Spleen (tissue), 11 donors: ENCODE results near the gene ARHGEF38. TPM values are rescaled to one million over a fixed set of nuclear protein-coding genes. Genes with fewer than 3 reads are reported as not detected.

ENCODE experiments used
- DNase-seq: peaks from one replicate; pipeline ENCODE4 v3.0.0-alpha.2; 2020
- H3K27ac ChIP-seq, 8 donors: fragments of 200-600 bp; sonication (generic) in 7 of 8; 1 replicate in 4 of 8; 2 replicates in 4 of 8; pipeline versions ENCODE4 v1.5.0 to v1.8.0; 2016 to 2021; ENCODE audit warnings: inconsistent platforms in 4 of 8, mild to moderate bottlenecking in 4 of 8, moderate library complexity in 1 of 8
- H3K27me3 ChIP-seq, 7 donors: fragments of 200-600 bp; sonication (generic) in 6 of 7; replicated peaks in 1 of 7; 1 replicate in 4 of 7; 2 replicates in 3 of 7; pipeline versions ENCODE4 v1.5.0 to v1.8.0; 2016 to 2021; ENCODE audit warnings: inconsistent platforms in 3 of 7, mild to moderate bottlenecking in 1 of 7
- H3K36me3 ChIP-seq, 6 donors: fragments of 200-600 bp; sonication (generic) in 5 of 6; 1 replicate in 4 of 6; 2 replicates in 2 of 6; pipeline versions ENCODE4 v1.5.0 to v1.8.0; 2016 to 2021; ENCODE audit warnings: inconsistent platforms in 2 of 6
- H3K4me1 ChIP-seq, 6 donors: fragments of 200-600 bp; sonication (generic) in 5 of 6; 1 replicate in 3 of 6; 2 replicates in 3 of 6; pipeline versions ENCODE4 v1.5.0 to v1.8.0; 2016 to 2021; ENCODE audit warnings: inconsistent platforms in 3 of 6
- H3K4me3 ChIP-seq, 8 donors: fragments of 200-600 bp; sonication (generic) in 7 of 8; 1 replicate in 4 of 8; 2 replicates in 4 of 8; pipeline versions ENCODE4 v1.5.0 to v1.8.0; 2016 to 2021; ENCODE audit warnings: inconsistent platforms in 4 of 8, mild to moderate bottlenecking in 4 of 8, moderate library complexity in 2 of 8
- H3K9me3 ChIP-seq, 8 donors: fragments of 200-600 bp; sonication (generic) in 7 of 8; 1 replicate in 4 of 8; 2 replicates in 4 of 8; pipeline versions ENCODE4 v1.5.0 to v1.8.0; 2016 to 2021; ENCODE audit warnings: inconsistent platforms in 4 of 8
- POLR2A ChIP-seq, 3 donors: fragments of 450-650 bp; IDR thresholded peaks; one replicate each; pipeline ENCODE4 v1.5.1; 2017; ENCODE audit warnings: antibody characterized with exemption in 3 of 3, mild to moderate bottlenecking in 1 of 3
- POLR2AphosphoS5 ChIP-seq, 3 donors: sonication (generic); formaldehyde crosslinking; IDR thresholded peaks; one replicate each; pipeline ENCODE4 v1.5.1; 2017; ENCODE audit warnings: antibody characterized with exemption in 3 of 3
- WGBS, 5 donors: extraction: QIAGEN DNeasy Blood & Tissue Kit in 3 of 5; methylation state at CpG; one replicate each; pipeline versions ENCODE4 v1.1.5 to v1.1.7; 2013 to 2018; 5-methylcytosine and 5-hydroxymethylcytosine counted together
- intact Hi-C: fragments of 100-400 bp; cut with DNase I; formaldehyde crosslinking; loops from one replicate; pipeline ENCODE4 v1.15.0; 2023; ENCODE audit warnings: low total_unique reads
- polyA plus RNA-seq, 3 donors: library from polyadenylated mRNA; stranded (reverse); fragments of 200-250 nt; gene quantifications; one replicate each; pipeline ENCODE4 v1.2.1, GENCODE V29; 2013
- total RNA-seq, 7 donors: library from RNA; depleted of rRNA in 3 of 7; stranded (reverse); fragments of >200 nt in 3 of 7; fragmentation: NEBNext Ultra II Directional in 4 of 7; extraction: Animal tissue kit (Norgen Biotek cat#: 25700) in 4 of 7; gene quantifications; one replicate each; pipeline versions ENCODE4 v1.1.0 to v1.2.1, GENCODE V29; 2016 to 2021
- TF ChIP-seq, protein P1 (sequence below), 11 experiments: fragments of 200-600 bp in 7 of 11; fragments of 450-650 bp in 4 of 11; sonication (generic) in 4 of 11; IDR thresholded peaks in 8 of 11; conservative IDR thresholded peaks in 3 of 11; 1 replicate in 7 of 11; 2 replicates in 4 of 11; pipeline versions ENCODE4 v1.4.0 to v1.8.0; 2016 to 2021; ENCODE audit warnings: antibody characterized with exemption in 11 of 11, inconsistent platforms in 4 of 11, mild to moderate bottlenecking in 1 of 11
- donor health status: healthy with polysubstance abuse.
- donor health status: DM: no; HTN: no; CAD: no; lungs with moderate emphysema.
- donor health status: DM: no; HTN: no; CAD: no.
- donor health status: Bipolar disorder and iron deficiency.
- donor health status: healthy.
- donor health status: DM: no; HTN: no; CAD: no.
- donor health status: DM: yes; HTN: yes; CAD: no.

Gene ARHGEF38
- total and polyA plus RNA-seq, 10 donors: not detected

DNA sequence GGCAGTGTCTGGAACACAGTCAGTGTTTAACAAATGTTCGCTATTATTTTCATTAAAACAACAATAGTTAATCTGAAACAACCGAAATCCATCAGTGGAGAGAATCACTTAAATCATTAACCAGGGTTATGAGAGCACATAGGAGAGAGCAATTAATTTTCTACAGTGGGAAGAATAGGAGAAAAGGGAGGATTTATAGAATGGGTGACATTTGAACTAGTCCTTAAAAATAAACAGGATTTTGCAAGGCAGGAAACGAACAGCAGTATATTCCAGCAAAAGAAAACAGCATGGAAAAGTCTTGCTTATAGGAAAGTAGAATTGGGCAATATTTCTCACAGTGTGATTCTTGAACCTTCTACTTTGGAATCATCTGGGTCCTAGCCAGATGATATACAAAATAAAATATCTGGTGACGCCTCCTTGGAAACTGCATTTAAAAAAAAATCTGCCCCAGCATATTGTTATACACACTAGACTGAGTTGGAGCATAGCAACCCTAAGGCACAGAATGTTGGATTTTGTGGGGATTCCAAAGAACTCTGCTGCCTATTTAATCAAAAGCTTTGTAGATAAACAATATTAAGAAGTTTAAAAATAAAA lies 100.0 kb downstream of the ARHGEF38 start:
- Histone ChIP-seq H3K27me3 (peaks cover 0 to 4% (median 0%) of the 10 kb centered on the region in 7 donors), H3K27ac (no peak overlapping the region), H3K4me1 (no peaks in the 10 kb centered on the region), H3K9me3 (no peaks in the 10 kb centered on the region), H3K4me3 (no peak overlapping the region), H3K36me3 (no peaks in the 10 kb centered on the region)
- intact Hi-C loops: no loop called here
- TF ChIP-seq, protein P1, sequence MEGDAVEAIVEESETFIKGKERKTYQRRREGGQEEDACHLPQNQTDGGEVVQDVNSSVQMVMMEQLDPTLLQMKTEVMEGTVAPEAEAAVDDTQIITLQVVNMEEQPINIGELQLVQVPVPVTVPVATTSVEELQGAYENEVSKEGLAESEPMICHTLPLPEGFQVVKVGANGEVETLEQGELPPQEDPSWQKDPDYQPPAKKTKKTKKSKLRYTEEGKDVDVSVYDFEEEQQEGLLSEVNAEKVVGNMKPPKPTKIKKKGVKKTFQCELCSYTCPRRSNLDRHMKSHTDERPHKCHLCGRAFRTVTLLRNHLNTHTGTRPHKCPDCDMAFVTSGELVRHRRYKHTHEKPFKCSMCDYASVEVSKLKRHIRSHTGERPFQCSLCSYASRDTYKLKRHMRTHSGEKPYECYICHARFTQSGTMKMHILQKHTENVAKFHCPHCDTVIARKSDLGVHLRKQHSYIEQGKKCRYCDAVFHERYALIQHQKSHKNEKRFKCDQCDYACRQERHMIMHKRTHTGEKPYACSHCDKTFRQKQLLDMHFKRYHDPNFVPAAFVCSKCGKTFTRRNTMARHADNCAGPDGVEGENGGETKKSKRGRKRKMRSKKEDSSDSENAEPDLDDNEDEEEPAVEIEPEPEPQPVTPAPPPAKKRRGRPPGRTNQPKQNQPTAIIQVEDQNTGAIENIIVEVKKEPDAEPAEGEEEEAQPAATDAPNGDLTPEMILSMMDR (IDR thresholded peaks at IDR 0.05 in 8 of 11, conservative IDR thresholded peaks at IDR 0.05 in 3 of 11): no peak
- no peak for TF ChIP-seq POLR2A (IDR thresholded peaks at IDR 0.05)
- no peak for TF ChIP-seq POLR2AphosphoS5 (IDR thresholded peaks at IDR 0.05)
- DNase-seq: no peak
- WGBS, 5 donors: 73 to 83% (median 79%) methylated on average over 4 of the region's 4 CpGs

DNA sequence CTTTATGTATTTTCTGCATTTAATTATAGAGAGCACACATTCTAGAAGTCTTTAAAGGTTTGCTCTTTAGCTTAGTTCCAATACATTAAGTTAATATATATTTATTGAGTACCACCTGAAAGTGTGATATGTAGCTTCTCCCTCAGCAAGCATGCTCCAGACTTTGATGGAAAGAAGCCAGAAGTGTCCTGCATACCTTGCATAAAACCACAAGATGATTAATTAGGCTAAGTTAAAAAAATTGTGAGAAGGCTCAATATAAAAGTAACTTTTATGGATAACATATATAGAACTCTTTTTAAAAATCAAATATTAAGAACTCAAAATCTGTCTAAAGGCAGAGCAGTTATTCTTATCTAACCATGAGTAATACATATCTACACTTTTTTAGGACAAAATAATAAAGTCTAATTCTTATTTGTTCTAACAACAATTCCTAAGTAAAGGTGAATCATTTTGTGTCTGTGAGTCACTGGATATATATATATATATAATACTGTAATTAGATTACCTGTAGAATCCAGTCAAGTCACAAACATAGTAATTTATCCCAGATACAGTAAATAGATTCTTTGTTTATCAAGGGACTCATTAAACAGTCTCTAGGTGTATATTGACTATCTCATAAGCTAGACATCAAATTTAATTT lies 104.8 kb downstream of the ARHGEF38 start:
- Histone ChIP-seq H3K27ac (no peak overlapping the region), H3K9me3 (no peaks in the 10 kb centered on the region), H3K4me1 (no peaks in the 10 kb centered on the region), H3K4me3 (no peak overlapping the region), H3K36me3 (no peaks in the 10 kb centered on the region), H3K27me3 (no peaks in the 10 kb centered on the region)
- no peak for DNase-seq
- intact Hi-C loops: no loop called here
- TF ChIP-seq, protein P1 (IDR thresholded peaks at IDR 0.05 in 8 of 11, conservative IDR thresholded peaks at IDR 0.05 in 3 of 11): no peak
- TF ChIP-seq POLR2AphosphoS5 (IDR thresholded peaks at IDR 0.05) (no peak), POLR2A (IDR thresholded peaks at IDR 0.05) (no peak)

DNA sequence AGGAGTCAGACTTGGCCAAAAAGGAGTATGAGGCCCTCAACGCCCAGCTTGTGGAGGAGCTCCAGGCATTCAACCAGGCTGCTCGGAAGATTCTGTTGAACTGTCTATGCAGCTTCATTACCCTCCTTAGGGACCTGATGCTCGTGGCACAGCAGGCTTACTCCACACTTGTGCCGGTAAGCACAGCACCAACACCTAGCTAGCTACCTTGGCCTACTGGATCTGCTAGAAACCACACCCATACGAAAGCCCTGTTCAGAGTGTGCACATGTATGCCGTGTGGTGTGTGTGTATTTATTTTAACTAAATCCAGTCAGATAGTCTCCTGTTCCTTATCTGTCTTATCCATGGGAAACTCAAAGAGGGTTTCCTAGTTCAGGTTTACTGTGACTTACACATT lies 106.8 kb downstream of the ARHGEF38 start:
- TF ChIP-seq POLR2A (IDR thresholded peaks at IDR 0.05) (no peak), POLR2AphosphoS5 (IDR thresholded peaks at IDR 0.05) (no peak)
- TF ChIP-seq, protein P1 (IDR thresholded peaks at IDR 0.05 in 8 of 11, conservative IDR thresholded peaks at IDR 0.05 in 3 of 11): no peak
- no peak overlapping the region for H3K27ac ChIP-seq
- no peaks in the 10 kb centered on the region for H3K27me3 ChIP-seq
- H3K4me3 ChIP-seq: no peak overlapping the region
- intact Hi-C loops: no loop called here
- H3K4me1 ChIP-seq: no peaks in the 10 kb centered on the region
- no peak for DNase-seq
- no peaks in the 10 kb centered on the region for H3K36me3 ChIP-seq
- H3K9me3 ChIP-seq: no peaks in the 10 kb centered on the region
- WGBS, 5 donors: 85 to 96% (median 89%) methylated on average over 5 to 6 of the region's 6 CpGs

- intact Hi-C loops: no loop called here
- no peak for DNase-seq
- H3K27ac ChIP-seq: no peak overlapping the region
- WGBS, 5 donors: 88 to 98% (median 95%) methylated on average over 3 of the region's 3 CpGs
- no peaks in the 10 kb centered on the region for H3K4me1 ChIP-seq
- no peaks in the 10 kb centered on the region for H3K36me3 ChIP-seq
- TF ChIP-seq POLR2A (IDR thresholded peaks at IDR 0.05) (no peak), POLR2AphosphoS5 (IDR thresholded peaks at IDR 0.05) (no peak)
- TF ChIP-seq, protein P1 (IDR thresholded peaks at IDR 0.05 in 8 of 11, conservative IDR thresholded peaks at IDR 0.05 in 3 of 11): no peak
- no peaks in the 10 kb centered on the region for H3K9me3 ChIP-seq
- no peaks in the 10 kb centered on the region for H3K27me3 ChIP-seq
- no peak overlapping the region for H3K4me3 ChIP-seq
Observed at GRCh38 chr4:105661028-105661427, 108.6 kb downstream of the ARHGEF38 start.
